Subcutaneous adipose tissue (tissue), 4 donors: ENCODE measurements around the gene NT5DC4. TPM values are rescaled to one million over a fixed set of nuclear protein-coding genes. Genes with fewer than 3 reads are reported as not detected.

ENCODE experiments used
- total RNA-seq, 4 donors: library from RNA; depleted of rRNA; stranded (reverse); fragments of >200 nt; gene quantifications; one replicate each; pipeline ENCODE4 v1.1.0, GENCODE V29; 2016
- TF ChIP-seq, protein P1 (sequence below): fragments of 450-650 bp; IDR thresholded peaks from one replicate; pipeline ENCODE4 v1.5.1; 2016; ENCODE audit warnings: low read depth, mild to moderate bottlenecking, control low read depth, antibody characterized with exemption, moderate library complexity

NT5DC4 gene
- total RNA-seq, 4 donors from 2014 or later: not detected

DNA sequence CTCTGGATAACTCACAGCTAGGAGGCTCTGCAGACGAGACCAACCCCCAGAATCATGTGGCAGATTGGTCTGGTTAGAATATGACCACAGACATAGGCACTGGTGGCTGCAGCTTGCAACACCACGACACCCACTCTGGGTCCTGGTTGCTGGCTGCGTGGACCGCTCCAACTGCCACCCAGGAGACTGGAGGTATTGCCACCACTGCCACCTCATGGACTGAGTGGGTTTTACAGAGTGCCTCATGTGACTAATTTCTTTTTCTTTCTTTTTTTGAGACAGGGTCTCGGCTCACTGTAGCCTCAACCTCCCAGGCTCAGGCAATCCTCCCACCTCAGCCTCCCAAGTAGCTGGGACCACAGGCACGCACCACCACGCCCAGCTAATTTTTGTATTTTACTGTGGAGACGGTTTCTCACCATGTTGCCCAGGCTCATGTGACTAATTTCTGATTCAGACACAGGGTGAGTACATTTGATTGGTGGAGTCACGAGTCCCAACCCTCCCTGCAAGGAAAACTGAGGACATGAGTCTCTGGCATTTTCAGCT is 29.9 kb upstream of the NT5DC4 start:
- TF ChIP-seq, protein P1, sequence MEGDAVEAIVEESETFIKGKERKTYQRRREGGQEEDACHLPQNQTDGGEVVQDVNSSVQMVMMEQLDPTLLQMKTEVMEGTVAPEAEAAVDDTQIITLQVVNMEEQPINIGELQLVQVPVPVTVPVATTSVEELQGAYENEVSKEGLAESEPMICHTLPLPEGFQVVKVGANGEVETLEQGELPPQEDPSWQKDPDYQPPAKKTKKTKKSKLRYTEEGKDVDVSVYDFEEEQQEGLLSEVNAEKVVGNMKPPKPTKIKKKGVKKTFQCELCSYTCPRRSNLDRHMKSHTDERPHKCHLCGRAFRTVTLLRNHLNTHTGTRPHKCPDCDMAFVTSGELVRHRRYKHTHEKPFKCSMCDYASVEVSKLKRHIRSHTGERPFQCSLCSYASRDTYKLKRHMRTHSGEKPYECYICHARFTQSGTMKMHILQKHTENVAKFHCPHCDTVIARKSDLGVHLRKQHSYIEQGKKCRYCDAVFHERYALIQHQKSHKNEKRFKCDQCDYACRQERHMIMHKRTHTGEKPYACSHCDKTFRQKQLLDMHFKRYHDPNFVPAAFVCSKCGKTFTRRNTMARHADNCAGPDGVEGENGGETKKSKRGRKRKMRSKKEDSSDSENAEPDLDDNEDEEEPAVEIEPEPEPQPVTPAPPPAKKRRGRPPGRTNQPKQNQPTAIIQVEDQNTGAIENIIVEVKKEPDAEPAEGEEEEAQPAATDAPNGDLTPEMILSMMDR: no peak

DNA sequence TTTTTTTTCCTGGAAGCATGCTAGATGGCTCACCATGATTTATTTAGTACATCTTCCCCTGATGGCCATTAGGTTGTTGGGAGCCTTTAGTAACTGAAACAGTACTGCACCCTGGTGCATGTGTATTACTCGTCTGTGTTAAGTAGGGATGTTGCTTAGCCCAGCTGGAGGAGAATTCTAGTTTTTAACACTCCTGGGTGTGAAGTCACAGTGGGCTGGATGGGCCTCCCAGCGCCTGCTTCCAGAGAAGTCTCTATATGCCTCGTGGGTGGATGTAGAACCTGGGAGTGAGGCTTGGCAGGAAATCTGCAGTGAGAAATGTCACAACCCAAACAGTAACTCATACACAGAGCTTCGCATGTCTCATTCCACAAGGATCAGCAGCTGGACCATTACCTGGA is 28.9 kb upstream of the NT5DC4 start:
- TF ChIP-seq, protein P1: no peak

DNA sequence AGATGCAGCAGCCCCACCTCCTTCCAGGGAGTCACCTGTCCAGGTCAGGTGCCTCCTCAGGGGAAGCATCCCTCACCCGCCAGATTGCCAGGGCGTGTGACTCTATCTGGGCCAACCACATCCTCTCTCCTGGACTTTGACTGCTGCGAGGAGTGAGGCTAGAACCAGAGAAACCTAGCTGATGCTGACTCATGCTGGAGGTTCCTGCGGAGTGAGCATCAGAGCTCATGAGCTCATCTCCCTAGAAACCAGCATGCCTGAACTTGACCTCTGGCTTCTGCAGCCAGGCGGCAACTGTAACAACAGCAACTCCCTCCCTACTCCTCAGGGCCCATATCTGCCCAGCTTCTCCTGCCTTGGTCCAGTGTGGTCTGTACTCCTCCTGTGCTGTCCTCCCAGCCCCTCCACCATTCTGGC is 28.3 kb upstream of the NT5DC4 start:
- TF ChIP-seq, protein P1: no peak

DNA sequence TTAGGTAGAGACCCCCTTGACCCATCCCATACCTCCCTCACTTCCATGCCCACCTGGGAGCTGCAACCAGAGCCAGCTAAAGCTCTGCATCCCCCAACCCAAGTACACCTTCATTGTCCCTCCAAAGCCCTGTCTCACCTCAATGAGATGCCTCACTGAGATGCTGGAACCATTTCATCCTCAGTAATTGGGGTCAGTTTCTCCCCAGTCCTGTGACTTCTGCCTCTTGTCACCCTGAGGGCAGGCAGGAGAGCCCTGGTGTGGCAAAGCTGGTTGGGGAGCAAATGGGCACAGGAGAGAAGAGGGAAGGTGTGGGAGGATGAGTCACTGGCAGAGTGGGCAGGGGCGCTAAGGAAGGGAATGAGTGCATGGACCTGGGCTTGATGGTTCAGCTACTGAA is 27.9 kb upstream of the NT5DC4 start:
- TF ChIP-seq, protein P1: no peak

DNA sequence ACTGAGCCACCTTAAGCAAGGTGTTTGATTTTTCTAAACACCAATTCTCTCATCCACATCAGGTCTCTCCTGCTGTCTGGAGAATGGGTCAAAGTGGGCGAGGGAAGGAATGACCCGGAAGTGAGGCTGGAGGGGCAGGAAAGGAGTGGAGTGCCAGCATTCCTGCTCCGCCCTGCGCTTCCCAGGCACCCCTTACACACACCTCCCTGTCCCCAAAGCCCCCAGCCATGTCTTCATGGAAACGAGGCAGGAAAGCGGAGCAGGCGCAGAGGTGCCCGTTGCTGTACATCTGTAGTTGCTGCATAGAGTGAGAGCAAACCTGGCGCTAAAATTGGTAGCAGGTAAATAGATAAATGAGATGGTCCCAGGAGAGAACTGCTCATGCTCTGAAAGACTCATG is 27.2 kb upstream of the NT5DC4 start:
- TF ChIP-seq, protein P1: no peak

DNA sequence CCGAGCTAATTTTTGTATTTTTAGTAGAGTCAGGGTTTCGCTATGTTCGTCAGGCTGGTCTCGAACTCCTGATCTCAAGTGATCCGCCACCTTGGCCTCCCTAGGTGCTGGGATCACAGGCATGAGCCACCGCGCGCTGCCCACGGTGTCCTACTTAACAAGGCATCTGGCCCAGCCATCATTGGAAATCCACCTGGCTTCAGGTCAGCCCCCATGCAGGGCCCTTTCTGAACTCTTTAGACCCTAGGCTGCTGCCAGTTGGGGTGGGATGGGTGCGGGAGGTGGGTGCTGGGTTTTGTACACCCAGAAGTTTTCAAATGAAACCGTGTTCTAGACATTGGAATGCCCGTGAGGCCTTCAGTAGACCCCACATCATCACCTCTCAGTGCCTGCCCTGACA is 26.6 kb upstream of the NT5DC4 start:
- TF ChIP-seq, protein P1: no peak

DNA sequence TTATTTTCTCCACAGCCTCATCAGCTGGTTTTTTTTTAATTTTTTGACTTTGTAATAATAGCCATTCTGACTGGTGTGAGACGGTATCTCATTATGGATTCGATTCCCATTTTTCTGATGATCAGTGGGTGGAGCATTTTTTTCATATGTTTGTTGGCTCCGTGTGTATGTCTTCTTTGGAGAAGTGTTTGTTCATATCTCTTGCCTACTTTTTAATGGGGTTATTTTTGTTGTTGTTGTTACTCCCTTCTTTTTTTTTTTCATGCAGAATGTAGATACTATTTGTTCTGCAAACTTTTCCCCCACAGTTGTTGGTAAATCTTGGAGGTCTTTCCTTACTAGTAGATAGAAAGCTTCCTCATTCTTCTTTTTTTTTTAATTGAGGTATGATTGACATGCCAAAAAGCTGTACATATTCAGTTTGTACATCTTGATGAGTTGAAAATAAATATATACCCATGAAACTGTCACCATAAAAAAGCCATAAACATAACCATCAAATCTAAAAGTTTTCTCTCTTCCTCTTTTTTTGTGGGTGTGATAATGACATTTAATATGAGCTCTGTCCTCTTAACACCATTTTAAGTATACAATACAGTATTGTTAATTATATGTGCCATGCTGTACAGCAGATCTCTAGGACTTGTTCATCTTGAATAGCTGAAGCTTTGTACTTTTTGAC is 21.8 kb upstream of the NT5DC4 start:
- TF ChIP-seq, protein P1: no peak
